ENCODE data around the gene HRAS. TPM values are rescaled to one million over a fixed set of nuclear protein-coding genes. Genes with fewer than 3 reads are reported as not detected.

HRAS gene
- total and polyA plus RNA-seq, 2 of the 8 experiments (the other 6 are each of a cell fraction or from before 2014, with no cell fraction given) = 44.3 to 54.7 TPM

GRCh38 chr11:560305-561147 is 25.1 kb upstream of the HRAS start, which contains the start of the genes LMNTD2 and RASSF7 (continued):
- TF ChIP-seq YY1 (IDR thresholded peaks at IDR 0.05; ENCODE audit: low read depth, low read length) (no peak), TCF12 (IDR thresholded peaks at IDR 0.05; ENCODE audit: low read depth, low read length) (no peak), ASH2L (IDR thresholded peaks at IDR 0.05; ENCODE audit: low read length) (no peak), HDAC6 (IDR thresholded peaks at IDR 0.05; ENCODE audit: low read depth, low read length) (no peak)

Data from H1 (cell line).